GM19463 (cell line): ENCODE results near the gene DNMT3A.

Experiments
- ATAC-seq: cut with Tn5 transposase; IDR thresholded peaks from one replicate; pipeline ENCODE4 v1.9.1; 2021; ENCODE audit warnings: mild to moderate bottlenecking, moderate library complexity; ENCODE audit not compliant: unreplicated experiment

The DNMT3A gene

DNA sequence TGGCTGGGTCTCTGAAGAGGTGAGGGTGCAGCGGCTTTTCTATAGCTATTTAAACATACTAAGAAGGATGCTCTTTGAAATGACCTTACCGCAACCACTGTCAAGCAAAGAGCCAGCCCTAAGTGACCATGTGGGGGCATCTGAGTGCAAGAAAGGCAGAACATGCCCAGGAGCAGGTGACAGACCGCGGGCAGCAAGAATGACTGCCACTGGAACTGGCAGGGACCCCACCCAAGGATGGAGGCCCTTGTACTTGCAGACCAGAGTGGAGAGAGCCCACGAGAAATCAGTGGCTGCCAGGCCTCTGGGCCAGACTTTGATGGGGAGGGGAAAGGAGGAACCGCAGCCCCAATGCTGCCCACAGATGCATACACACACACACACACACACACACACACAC lies 33.1 kb downstream of the DNMT3A start:
- no peak for ATAC-seq

DNA sequence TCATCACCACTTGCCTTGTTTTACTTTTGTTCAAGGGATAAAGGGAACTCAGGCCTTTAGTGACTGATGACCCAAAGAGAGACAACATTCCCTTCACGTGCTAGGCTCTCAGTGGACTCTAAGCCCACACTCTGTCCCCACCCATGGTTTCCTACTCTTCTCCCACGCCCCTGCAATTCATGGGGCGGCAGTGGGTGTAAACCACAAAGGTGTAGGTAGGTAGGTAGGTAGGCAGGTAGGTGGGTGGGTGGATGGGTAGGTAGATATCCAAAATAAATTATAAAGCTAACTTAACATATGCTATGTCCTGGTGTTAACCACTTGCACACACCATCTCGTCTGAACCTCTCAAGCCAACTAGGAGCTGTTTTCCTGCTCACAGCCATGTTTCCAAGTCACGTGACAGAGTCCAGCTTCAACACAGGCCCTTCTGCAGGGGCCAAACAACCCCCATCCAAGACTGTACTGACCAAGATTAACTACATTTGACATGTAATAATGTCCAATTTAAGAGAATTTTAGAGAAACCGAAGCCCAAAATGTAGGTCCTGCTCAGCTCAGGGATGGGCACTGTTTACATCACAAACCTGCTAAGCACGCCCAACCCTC lies 33.7 kb downstream of the DNMT3A start:
- no peak for ATAC-seq

DNA sequence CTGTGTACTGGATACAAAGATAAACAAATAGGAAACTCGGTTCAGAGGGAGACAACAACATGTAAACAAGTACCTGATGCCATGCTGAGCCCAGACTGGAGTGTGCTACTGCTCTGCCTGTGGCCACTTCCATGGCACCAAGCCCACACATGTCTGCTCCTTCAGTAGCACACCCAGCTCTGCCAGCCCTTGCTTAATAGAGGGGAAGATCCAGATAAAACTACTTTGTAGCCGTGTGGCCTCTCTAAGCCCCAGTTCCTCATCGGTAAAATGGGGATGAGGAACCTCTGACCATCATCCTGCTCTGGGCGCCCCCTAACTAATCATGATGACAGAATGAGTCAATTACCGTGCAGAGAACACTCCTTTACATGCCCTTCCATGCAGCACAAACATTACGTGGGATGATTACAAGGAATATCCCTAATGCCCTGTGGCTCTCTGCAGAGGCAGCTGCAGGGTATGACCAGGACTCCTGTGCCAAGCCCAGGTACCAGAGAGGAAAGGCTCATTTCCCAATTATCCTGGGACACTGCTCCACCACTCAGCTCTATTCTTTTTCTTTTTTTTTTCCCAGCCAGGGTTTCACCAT lies 34.9 kb downstream of the DNMT3A start:
- ATAC-seq = no peak

DNA sequence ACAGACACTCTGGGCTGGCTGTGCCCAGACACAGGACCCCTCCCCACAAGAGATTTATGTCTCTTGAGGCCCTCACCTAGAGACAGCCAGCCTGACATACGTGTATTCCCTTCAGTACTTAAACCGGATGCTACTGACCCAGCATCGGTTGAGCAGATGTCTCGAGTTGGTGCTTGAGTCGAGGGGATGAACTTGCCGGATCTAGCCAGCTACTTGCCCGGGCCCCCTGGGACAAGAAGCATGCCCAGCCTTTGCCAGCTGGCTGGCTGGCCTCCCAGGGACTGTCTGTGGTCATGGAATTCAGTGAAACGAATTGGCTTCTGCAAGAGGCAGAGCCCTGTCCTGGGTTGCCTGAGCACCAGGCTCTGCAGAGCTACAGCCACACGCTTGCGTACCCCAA lies 36.0 kb downstream of the DNMT3A start:
- ATAC-seq = no peak

DNA sequence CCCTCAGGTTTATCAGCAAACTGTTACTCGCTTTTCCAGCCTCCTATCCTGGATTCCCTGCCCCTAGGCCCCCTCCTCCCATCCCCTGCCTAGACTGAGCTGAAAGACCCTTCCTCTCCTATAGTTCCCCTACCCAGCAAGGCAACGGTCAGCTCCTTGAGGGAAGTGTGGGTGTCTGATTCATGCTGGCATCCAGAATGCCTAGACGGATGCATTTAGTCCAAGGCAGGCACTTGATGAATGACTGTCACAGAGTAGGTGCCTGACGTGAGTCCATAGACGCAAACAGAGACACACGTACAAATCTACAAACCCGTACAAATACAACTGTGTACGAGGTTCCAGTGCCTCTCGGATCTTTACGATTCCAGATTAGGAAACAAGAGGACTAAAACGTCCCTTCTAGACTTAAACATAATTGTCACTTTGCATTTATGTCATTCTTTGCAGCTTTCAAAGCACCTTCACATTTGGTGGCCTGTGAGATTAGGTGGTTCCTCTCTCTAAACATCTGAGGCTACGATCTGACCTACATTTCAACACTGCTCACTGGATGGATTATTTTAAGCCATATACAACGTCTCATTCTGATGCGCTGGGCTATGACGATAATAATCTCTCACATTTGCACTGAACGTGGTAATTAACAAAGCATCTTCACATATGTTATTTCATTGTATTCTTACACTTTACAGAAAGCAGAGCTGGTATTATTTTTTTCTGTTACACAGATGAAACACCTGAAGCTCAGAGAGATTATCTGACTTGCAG lies 36.7 kb downstream of the DNMT3A start:
- ATAC-seq = no peak

DNA sequence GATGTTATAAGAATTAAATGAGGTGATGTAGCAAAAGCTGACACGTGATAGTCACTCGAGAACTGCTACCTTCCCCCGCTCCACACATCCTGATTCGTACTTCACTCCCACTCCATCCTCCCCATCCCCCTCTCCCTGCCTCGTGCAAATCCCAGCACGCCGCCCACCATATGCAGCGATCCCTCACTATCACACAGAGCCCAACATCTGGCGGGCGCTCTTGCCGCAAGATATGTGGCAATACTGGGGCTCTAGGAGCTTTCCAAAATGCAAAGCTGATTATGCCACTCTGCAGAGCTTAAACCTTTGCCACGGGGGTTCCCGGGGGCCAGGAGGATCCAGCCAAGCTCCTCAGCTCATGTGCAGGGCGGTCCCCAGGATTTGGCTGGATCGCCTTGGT lies 37.4 kb downstream of the DNMT3A start:
- no peak for ATAC-seq

DNA sequence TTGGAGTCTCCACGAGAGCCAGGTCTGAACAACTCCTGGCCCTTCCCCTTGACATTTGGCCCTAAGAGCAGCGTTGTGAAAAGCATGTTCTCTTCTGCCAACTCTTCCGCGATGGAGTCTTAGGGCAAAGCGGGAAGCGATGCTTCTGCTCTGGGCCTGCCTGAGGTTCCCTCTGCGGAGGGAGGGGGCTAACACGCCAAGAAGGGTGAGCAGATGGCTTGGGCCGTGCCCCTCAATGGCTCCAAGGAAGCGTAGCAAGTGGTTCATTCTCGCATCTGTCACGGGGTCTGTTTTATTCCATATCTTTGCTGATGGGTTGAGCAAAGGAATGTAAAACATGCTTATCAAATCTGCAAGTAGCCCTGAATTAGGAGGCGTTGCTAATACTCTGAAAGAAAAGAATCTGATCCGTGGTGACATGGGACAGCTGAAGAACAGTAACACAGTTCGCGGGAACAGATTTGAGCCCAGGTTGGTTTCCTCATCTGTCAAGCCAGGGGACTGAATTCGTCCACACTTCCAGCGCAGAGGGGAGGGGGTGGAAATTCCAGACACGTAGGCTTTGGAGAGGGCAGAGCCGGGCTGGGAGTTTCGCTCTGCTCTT lies 38.0 kb downstream of the DNMT3A start:
- no peak for ATAC-seq

DNA sequence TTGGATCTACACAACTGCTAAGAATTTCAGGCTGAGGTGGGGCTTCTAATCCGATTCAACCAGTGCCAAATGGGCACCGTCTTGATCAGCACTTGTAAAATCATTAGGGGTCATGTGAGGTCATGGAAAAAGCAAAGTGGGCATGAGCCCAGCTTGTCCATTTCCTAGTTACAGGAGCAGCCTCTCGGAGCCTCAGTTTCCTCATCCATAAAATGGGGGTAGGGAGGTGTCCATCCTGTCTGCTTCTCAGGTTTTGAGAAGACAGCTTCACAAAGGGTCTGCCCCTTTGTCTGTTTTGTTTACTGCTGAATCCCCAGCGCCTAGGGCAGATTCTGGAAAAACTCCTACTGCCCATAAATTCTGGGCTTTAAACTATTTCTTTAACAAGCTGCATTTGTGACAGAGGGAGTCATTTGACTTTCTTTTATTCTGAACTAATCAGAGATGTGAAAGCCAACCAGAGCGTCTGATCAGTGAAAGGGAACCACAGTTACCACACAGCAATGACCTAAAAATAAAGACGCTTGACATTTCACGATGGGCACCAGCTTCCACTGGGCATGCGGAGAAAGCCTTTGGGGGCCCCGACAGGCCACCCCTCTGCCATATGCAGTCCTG lies 38.9 kb downstream of the DNMT3A start:
- ATAC-seq = no peak

DNA sequence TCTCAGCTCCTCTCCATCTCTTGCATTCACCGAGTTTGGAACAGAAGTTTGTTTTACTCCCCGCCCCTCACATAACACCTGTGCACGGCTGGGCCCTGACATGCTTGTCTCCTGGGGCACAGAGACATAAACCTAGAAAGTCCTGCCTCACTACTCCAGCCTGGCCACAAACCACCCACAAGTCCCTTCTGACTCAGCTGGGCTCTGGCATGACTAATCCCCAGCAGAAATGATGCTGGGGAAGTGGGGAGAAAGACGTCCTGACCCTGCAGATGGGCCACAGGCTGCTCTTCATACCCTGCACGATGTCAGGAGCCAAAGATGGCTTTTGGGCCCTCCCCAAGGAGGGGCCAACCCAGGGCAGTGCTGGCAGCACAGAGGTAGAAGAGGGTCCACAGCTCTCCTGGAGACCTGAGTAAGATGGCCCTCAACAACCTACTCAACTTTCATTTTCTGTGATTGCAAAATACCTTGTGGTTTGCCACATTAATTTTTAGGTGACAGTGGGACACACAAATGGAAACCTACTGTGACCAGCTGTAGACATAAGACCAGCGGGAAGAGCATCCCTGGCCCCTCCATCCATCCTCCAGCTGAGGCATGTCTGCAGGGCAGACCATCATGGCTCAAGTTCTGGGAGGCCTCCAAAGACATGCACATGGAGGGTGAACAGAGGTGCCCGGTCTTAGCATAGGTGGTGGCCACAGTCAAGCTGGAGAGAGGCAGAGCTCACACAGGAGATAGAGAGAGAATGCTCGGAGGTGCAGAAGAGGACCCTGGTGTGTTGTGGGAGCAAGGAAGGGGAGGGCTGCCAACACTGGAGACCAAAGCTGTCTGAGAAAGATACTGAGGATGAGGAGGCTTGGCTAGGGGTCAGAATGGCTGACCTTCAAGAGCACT lies 40.0 kb downstream of the DNMT3A start:
- peak; percentile 92 for ATAC-seq

DNA sequence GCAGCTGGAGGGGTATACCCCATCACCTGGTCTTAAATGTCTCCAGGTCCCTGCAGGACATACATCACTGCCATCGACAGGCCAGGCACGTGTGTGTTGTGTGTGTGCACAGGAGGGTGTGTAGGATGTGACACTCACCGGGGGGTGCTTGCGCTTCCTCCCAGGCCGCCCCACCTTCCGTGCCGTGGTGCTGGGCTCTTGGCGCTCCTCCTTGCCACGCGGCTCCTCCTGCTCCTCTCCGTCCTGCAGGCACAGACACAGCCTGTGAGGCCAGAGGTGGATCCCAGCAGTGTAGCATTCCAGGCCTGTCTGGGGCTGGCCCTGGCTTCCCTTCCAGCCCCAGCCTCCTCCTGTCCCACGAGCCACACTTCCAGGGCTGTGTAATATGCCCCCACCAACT lies 41.7 kb downstream of the DNMT3A start:
- ATAC-seq = no peak

DNA sequence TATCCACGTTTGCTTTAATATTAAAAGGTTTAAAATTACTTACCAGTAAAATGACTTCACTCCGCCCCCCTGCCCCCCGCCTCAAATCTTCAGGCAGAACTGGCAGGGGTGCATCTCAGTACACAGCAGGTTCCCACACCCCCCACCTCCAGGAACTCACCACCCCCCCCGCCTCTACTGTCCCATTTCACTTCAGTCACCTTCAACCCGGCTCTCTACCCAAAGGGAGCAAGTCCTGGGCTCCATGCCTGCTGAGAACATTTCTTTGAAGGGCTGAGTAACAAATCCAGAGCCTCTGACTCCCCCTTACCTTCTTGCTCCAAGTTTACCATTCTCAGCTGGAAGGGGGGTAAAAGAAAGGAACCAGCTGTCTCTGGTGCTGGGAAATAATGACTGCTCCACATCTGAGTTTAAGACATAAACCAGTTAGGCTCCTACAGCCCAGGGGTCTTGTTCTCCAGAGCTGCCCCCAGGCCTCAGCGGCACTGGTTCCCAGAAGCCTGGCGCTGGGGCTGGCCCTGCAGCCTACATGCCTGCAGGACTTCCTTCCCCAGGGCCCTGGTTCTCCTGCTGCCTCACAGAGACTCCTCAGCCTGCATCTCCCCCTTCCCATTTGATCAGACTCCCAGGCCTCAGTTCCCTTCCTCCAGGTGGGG lies 42.8 kb downstream of the DNMT3A start:
- no peak for ATAC-seq

DNA sequence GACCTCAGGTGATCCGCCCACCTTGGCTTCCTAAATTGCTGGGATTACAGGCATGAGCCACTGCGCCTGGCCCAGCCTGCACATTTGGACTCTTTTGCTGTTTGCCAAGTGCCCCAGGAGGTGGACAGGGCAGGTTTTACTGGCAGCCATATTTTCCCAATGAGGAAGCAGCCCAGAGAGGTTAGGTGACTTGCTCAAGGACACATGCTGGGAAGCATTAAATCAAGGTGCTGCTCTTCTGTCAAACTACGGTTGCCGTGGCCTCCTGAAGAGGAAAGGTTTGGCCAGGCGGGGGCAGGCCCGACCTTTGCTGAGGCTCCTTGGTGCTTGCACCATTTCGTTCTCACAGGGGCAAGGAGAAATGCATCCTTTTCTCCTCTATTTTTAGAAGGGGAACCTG lies 44.0 kb downstream of the DNMT3A start:
- no peak for ATAC-seq

DNA sequence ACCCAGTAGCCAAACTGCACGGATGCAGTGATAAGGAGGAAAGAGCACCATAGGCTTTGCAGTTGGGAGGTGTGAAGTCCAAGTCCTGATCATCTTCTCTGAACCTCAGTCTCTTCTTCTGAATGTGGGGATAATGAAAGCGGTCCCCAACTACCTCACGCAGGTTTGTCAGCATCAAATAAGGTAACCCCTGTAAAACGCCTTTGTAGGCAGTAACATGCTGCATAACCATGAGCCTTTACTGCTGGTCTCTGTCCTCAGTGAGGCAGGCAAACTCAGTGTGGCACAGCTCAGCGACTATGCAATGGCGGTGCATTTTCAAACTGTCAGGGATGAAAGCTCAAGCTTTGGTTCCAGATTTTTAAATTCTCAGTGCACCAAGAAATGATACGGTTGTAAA lies 46.1 kb downstream of the DNMT3A start:
- no peak for ATAC-seq

DNA sequence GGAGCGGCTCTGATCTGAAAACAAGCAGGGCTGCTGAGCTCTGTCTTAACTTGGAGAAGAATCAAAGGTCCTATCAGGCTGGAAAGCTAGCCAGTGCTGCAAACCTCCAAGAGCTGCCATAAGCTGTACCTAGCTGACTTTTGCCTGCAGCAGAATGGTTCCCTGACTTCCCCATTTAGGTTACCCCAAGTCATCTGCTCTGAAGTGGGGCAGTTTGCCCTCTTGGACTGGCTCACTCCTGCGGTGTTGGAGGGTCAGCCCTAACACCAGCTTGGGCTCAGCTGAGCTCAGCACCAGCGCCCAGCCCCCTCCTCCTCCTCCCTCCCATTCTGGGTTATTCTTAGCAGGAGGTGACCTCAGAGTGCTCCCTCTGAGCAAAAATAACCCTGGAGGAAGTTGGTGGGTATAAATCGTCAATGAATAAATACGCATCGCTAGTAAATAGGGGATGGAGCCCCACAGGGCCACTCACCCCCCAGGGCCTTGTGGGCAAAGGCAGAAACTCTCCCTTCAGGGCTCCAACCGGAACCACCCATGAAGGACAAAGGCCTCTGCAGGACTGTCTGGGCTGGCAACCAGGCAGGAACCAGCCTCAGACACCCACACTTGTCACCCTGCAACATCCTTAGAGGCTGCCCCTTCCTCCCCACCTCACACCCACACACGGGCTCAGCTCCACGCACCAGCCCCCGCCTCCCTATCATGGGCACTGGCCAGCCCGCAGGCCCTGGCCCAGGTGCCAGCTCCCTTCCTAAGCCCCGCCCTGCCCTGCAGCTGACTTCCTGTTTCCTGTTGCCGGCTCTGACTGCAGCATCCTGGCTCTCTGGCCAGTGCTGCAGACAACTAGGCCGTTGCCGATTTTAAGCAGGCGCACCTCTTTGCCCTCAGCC lies 46.9 kb downstream of the DNMT3A start:
- ATAC-seq = peak; percentile 81

DNA sequence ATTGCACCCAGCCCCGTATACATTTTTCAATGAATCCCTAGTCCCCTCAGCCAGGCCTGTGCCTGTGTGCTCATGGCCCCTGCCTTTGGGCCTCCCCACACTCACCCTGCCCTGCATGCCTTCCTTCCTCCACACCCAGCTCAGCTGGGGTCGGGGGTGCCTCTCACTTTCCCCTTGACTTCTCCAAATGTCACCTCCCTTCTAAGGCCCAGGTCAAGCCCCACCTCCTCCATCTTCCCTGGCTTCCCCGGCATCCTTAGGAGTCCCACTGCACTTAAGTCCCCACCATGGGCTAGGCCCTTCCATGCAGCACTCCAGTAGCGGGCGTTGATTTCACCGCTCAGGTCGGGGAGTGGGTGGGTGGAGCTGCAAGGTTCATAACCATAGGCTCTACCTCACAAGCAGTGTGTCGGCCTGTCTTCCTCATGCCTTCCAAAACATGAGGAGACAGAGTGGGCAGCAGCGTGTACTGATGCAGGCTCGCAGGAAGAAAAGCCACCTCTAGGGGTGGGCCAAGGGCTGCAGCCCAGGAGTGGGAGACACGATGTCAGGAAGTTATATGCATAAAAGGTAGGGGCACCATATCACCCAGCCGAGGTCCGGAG lies 47.7 kb downstream of the DNMT3A start:
- no peak for ATAC-seq

DNA sequence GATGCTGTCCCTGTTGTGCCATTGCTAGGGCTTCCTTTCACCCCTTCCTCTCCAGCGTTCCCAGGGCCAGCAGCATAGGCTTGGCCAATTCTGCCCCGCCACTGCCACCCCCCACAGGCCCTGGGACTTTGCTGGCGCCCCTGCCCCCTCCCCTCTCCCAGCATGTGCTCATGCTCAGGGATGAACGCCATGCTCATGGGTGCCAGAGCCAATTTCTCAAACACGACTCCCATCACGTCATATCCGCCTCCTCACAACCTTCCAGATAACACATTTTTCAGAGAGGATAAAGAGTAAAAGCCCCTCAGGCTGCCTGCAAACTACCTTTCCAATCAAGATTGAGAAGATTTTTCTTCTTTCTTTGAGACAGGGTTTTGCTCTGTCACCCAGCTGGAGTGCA lies 48.6 kb downstream of the DNMT3A start:
- no peak for ATAC-seq

DNA sequence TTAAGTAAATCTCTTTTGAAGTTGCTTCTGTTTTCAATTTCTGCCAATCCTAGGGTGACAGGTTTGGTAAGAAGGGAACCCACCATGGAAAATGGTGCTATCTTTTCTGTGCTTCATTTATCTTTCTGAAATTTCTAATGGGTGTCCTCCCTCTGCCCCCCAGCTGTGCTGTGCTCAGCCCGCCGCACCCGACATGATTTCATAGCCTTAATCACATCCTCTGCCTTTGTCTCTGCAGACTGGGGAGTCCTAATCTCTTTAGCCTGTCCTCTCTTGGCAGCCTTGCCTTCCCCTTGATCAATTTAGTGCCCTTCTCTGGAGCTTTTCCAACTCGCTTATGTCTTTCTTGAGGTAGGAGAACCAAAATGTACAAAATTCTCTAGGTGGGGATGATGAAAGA lies 49.3 kb downstream of the DNMT3A start:
- no peak for ATAC-seq

DNA sequence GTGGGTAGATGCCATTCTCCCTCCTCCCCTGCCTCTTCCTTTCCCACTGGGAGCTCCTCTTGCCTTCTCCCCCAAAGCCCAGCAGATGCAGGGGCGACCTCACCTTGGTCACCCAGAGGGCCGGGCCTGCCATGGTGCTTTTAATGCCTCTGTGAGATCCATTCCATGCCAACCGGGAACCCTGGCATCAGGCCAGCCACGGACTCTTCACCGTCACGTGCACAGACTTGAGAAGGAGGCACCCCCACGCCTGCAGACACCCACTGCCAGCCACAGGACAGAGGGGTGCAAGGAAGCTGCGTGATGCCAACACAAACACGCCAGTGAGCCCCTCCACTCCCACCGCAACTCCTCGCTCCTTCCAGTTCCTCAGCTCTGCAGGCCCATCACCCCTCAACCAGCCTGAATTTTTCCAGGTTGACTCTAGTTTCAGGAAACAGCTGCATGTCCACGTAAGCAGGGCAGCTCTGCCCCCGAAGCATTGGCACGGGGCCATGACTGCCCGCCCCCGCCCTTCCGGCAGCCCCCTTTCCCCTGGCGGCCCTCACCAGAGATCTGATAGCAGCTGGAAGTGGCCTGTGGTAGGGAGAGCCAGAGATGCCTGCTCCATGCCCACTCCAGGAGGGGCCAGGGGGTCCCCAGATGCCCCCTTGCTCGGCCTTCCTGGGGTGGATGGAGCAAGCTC lies 50.8 kb downstream of the DNMT3A start:
- no peak for ATAC-seq
